HCT116 (cell line): ENCODE data around the gene COX20. TPM values are rescaled to one million over a fixed set of nuclear protein-coding genes. Genes with fewer than 3 reads are reported as not detected.

Source experiments
- ATAC-seq: fragments of 200-7000 bp; cut with Tn5 transposase; 2 replicates; pipeline ENCODE4 v1.9.1; 2020; ENCODE audit warnings: mild to moderate bottlenecking, moderate library complexity
- BruUV-seq: library from RNA; stranded (reverse); fragments of 400-500 nt; replicated peaks from 2 replicates; lab custom pipeline; 2021; lab: Mats Ljungman, UMichigan
- CTCF ChIA-PET: fragments of 300-600 bp; sonication (Branson Sonifier 250); formaldehyde crosslinking; loops from one replicate; lab custom pipeline; 2021; ENCODE audit warnings: antibody characterized with exemption; lab: Charles Lee
- POLR2A ChIA-PET: fragments of 300-600, 350-600 bp; sonication (Branson Sonifier 250); formaldehyde crosslinking; loops from one replicate; lab custom pipeline; 2021; ENCODE audit warnings: antibody characterized with exemption; lab: Charles Lee
- RAD21 ChIA-PET, 2 experiments: fragments of 300-600 bp; sonication (Branson Sonifier 250); formaldehyde crosslinking; loops; one replicate each; lab custom pipeline; 2023; ENCODE audit warnings: low total read pairs in 2 of 2; ENCODE audit not compliant: uncharacterized antibody in 2 of 2, unreplicated experiment in 2 of 2, low non-redundant PET in 1 of 2; lab: Charles Lee
- DNase-seq: peaks from one replicate; pipeline ENCODE4 v3.0.0-alpha.2; 2010; ENCODE audit warnings: low read depth, low spot score
- H2AFZ ChIP-seq: fragments of 200-600 bp; shearing (Covaris generic), sonication (generic); 2 replicates; pipeline ENCODE4 v1.6.1; 2017; ENCODE audit warnings: low read depth, mixed run types, mixed read lengths, antibody characterized with exemption, low read length; ENCODE audit not compliant: poor library complexity, severe bottlenecking
- H3K27ac ChIP-seq: 2 replicates; pipeline ENCODE4 v1.5.1; 2012; ENCODE audit warnings: low read depth, low read length
- H3K27me3 ChIP-seq: fragments of 200-600 bp; sonication (generic); 2 replicates; pipeline ENCODE4 v1.6.1; 2016; ENCODE audit warnings: mixed run types, low read length, mixed read lengths; ENCODE audit not compliant: insufficient read depth
- H3K36me3 ChIP-seq, 2 experiments: fragments of 200-500 bp in 1 of 2; fragments of 200-600 bp in 1 of 2; sonication (Bioruptor generic) in 1 of 2; sonication (generic) in 1 of 2; 2 replicates each; pipeline versions ENCODE4 v1.5.1 to v1.6.1; 2014 to 2016; ENCODE audit warnings: low read length in 2 of 2, inconsistent platforms in 1 of 2, mixed read lengths in 1 of 2, mixed run types in 1 of 2; ENCODE audit not compliant: insufficient read depth in 2 of 2, control insufficient read depth in 1 of 2
- H3K4me1 ChIP-seq, 2 experiments: fragments of 200-600 bp in 1 of 2; sonication (generic) in 1 of 2; 2 replicates each; pipeline versions ENCODE4 v1.5.1 to v1.6.1; 2012 to 2017; ENCODE audit warnings: low read length in 2 of 2, inconsistent platforms in 1 of 2, mild to moderate bottlenecking in 1 of 2, mixed read lengths in 1 of 2, mixed run types in 1 of 2, moderate library complexity in 1 of 2; ENCODE audit not compliant: insufficient read depth in 2 of 2, control insufficient read depth in 1 of 2
- H3K4me2 ChIP-seq: fragments of 200-600 bp; sonication (generic); 2 replicates; pipeline ENCODE4 v1.6.1; 2017; ENCODE audit warnings: mixed run types, low read length, mixed read lengths
- H3K4me3 ChIP-seq, 2 experiments: fragments of 200-600 bp in 1 of 2; sonication (generic) in 1 of 2; replicated peaks in 1 of 2; 2 replicates each; pipeline ENCODE4 v1.5.1; 2011 to 2016; ENCODE audit warnings: low read length in 2 of 2, control low read depth in 1 of 2, low read depth in 1 of 2, mild to moderate bottlenecking in 1 of 2, mixed read lengths in 1 of 2, mixed run types in 1 of 2
- H3K79me2 ChIP-seq: fragments of 200-600 bp; sonication (generic); 2 replicates; pipeline ENCODE4 v1.6.1; 2017; ENCODE audit warnings: mild to moderate bottlenecking, mixed run types, low read length, moderate library complexity, mixed read lengths; ENCODE audit not compliant: insufficient read depth
- H3K9ac ChIP-seq: fragments of 200-600 bp; sonication (generic); 2 replicates; pipeline ENCODE4 v1.6.1; 2016; ENCODE audit warnings: low read length, mixed read lengths
- H3K9me2 ChIP-seq: fragments of 200-600 bp; sonication (generic), shearing (Covaris generic); 2 replicates; pipeline ENCODE4 v1.6.1; 2017; ENCODE audit warnings: mixed run types, mild to moderate bottlenecking, moderate library complexity; ENCODE audit not compliant: insufficient read depth
- H3K9me3 ChIP-seq, 2 experiments: fragments of 200-500 bp in 1 of 2; fragments of 200-600 bp in 1 of 2; sonication (Bioruptor generic) in 1 of 2; sonication (generic) in 1 of 2; 2 replicates each; pipeline ENCODE4 v1.6.1; 2014 to 2017; ENCODE audit warnings: low read length in 2 of 2, mixed read lengths in 2 of 2, inconsistent platforms in 1 of 2, low read depth in 1 of 2, mild to moderate bottlenecking in 1 of 2, mixed run types in 1 of 2, moderate library complexity in 1 of 2; ENCODE audit not compliant: control insufficient read depth in 1 of 2, insufficient read depth in 1 of 2
- H4K20me1 ChIP-seq: fragments of 200-600 bp; sonication (generic), shearing (Covaris generic); 2 replicates; pipeline ENCODE4 v1.6.1; 2017; ENCODE audit warnings: mixed run types, mild to moderate bottlenecking, moderate library complexity; ENCODE audit not compliant: insufficient read depth
- ATF3 ChIP-seq: IDR thresholded peaks from 2 replicates; pipeline ENCODE4 v1.6.1; 2012
- CBX3 ChIP-seq: IDR thresholded peaks from 2 replicates; pipeline ENCODE4 v1.6.1; 2012; ENCODE audit warnings: low read depth
- CEBPB ChIP-seq: IDR thresholded peaks from 2 replicates; pipeline ENCODE4 v1.6.1; 2012; ENCODE audit warnings: low read depth
- EGR1 ChIP-seq: IDR thresholded peaks from 2 replicates; pipeline ENCODE4 v1.6.1; 2012; ENCODE audit warnings: low read depth
- ELF1 ChIP-seq: IDR thresholded peaks from 2 replicates; pipeline ENCODE4 v1.6.1; 2012; ENCODE audit warnings: low read depth, borderline replicate concordance
- EZH2 ChIP-seq: fragments of 200-600 bp; sonication (generic); IDR thresholded peaks from 2 replicates; pipeline ENCODE4 v1.6.1; 2017; ENCODE audit warnings: antibody characterized with exemption, mixed run types
- EZH2phosphoT487 ChIP-seq: fragments of 200-600 bp; IDR thresholded peaks from 2 replicates; pipeline ENCODE4 v1.6.1; 2018; ENCODE audit warnings: antibody characterized with exemption, borderline replicate concordance
- FOSL1 ChIP-seq: IDR thresholded peaks from 2 replicates; pipeline ENCODE4 v1.6.1; 2012; ENCODE audit warnings: low read depth
- JUND ChIP-seq: IDR thresholded peaks from 2 replicates; pipeline ENCODE4 v1.6.1; 2012
- POLR2A ChIP-seq: IDR thresholded peaks from 2 replicates; pipeline ENCODE4 v1.7.0; 2011; ENCODE audit warnings: borderline replicate concordance; ENCODE audit not compliant: insufficient read depth, insufficient read length; ENCODE audit errors: extremely low read depth
- POLR2AphosphoS5 ChIP-seq: IDR thresholded peaks from 2 replicates; pipeline ENCODE4 v1.6.1; 2011; ENCODE audit warnings: mild to moderate bottlenecking, low read depth, low read length, moderate library complexity
- RAD21 ChIP-seq: IDR thresholded peaks from 2 replicates; pipeline ENCODE4 v1.6.1; 2012; ENCODE audit warnings: low read depth, mild to moderate bottlenecking
- SP1 ChIP-seq: IDR thresholded peaks from 2 replicates; pipeline ENCODE4 v1.6.1; 2012; ENCODE audit warnings: low read depth
- SRF ChIP-seq: IDR thresholded peaks from 2 replicates; pipeline ENCODE4 v1.6.1; 2012; ENCODE audit warnings: low read depth
- TCF7L2 ChIP-seq: IDR thresholded peaks from 2 replicates; pipeline ENCODE4 v1.7.0; 2011; ENCODE audit warnings: borderline replicate concordance, inconsistent platforms; ENCODE audit not compliant: insufficient read depth, insufficient read length; ENCODE audit errors: extremely low read depth
- YY1 ChIP-seq: IDR thresholded peaks from 2 replicates; pipeline ENCODE4 v1.6.1; 2011; ENCODE audit warnings: low read length, low read depth, moderate library complexity, mild to moderate bottlenecking; ENCODE audit not compliant: insufficient replicate concordance; ENCODE audit errors: extremely low read depth
- ZNF274 ChIP-seq: fragments of 200-500 bp; sonication (Bioruptor generic); IDR thresholded peaks from 2 replicates; pipeline ENCODE4 v1.6.1; 2014; ENCODE audit warnings: mild to moderate bottlenecking, low read depth, low read length, inconsistent platforms
- intact Hi-C: fragments of 100-400 bp; cut with micrococcal nuclease; formaldehyde crosslinking; loops from 2 replicates; pipeline ENCODE4 v1.10.0; 2022
- total RNA-seq: library from RNA; stranded (reverse); gene quantifications from one replicate; pipeline ENCODE4 v1.2.1, GENCODE V29; 2021; ENCODE audit not compliant: unreplicated experiment
- TF ChIP-seq, protein P1 (sequence below): IDR thresholded peaks from 2 replicates; pipeline ENCODE4 v1.6.1; 2011; ENCODE audit warnings: mild to moderate bottlenecking, low read length, moderate library complexity; ENCODE audit not compliant: insufficient replicate concordance; ENCODE audit errors: extremely low read depth
- TF ChIP-seq, protein P2 (sequence below), 3 experiments: fragments of 200-600 bp in 1 of 3; sonication (generic) in 1 of 3; IDR thresholded peaks in 2 of 3; conservative IDR thresholded peaks in 1 of 3; 2 replicates each; pipeline ENCODE4 v1.5.1; 2012 to 2017; ENCODE audit warnings: low read depth in 2 of 3, low read length in 2 of 3, antibody characterized with exemption in 1 of 3, borderline replicate concordance in 1 of 3, control low read depth in 1 of 3, mild to moderate bottlenecking in 1 of 3, mixed read lengths in 1 of 3, mixed run types in 1 of 3, moderate library complexity in 1 of 3; ENCODE audit not compliant: insufficient read depth in 1 of 3
- TF ChIP-seq, protein P3 (sequence below): IDR thresholded peaks from 2 replicates; pipeline ENCODE4 v1.6.1; 2012

COX20 gene
- total RNA-seq, 1 experiment from 2014 or later, result 48.1 TPM

DNA sequence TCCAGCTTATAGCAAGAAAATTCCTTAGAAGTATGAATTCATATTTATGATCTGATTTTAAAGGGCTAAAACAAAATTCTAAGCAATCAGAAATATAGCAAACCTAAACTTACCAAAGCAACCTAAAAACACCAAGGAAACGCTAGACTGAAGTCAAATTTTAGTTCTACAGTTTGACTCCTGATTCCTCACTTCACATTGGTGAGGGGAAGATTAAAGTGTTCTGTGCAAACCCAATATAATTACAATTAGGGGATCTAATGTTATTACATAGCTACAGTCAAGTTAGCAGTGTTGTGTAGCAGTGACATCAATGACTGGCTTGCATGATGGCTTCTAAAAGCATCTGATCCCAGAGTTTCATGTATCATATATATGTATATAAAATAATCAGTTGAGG is 17.2 kb downstream of the COX20 start:
- no peaks in the 10 kb centered on the region for H3K27me3 ChIP-seq
- H3K79me2 ChIP-seq, result peaks cover 98% of the 10 kb centered on the region
- TF ChIP-seq TCF7L2, result no peak
- TF ChIP-seq, protein P1, sequence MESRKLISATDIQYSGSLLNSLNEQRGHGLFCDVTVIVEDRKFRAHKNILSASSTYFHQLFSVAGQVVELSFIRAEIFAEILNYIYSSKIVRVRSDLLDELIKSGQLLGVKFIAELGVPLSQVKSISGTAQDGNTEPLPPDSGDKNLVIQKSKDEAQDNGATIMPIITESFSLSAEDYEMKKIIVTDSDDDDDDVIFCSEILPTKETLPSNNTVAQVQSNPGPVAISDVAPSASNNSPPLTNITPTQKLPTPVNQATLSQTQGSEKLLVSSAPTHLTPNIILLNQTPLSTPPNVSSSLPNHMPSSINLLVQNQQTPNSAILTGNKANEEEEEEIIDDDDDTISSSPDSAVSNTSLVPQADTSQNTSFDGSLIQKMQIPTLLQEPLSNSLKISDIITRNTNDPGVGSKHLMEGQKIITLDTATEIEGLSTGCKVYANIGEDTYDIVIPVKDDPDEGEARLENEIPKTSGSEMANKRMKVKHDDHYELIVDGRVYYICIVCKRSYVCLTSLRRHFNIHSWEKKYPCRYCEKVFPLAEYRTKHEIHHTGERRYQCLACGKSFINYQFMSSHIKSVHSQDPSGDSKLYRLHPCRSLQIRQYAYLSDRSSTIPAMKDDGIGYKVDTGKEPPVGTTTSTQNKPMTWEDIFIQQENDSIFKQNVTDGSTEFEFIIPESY, result no peak
- TF ChIP-seq ELF1, result no peak
- TF ChIP-seq EZH2phosphoT487, result no peak
- no peak for TF ChIP-seq EZH2
- TF ChIP-seq, protein P2, sequence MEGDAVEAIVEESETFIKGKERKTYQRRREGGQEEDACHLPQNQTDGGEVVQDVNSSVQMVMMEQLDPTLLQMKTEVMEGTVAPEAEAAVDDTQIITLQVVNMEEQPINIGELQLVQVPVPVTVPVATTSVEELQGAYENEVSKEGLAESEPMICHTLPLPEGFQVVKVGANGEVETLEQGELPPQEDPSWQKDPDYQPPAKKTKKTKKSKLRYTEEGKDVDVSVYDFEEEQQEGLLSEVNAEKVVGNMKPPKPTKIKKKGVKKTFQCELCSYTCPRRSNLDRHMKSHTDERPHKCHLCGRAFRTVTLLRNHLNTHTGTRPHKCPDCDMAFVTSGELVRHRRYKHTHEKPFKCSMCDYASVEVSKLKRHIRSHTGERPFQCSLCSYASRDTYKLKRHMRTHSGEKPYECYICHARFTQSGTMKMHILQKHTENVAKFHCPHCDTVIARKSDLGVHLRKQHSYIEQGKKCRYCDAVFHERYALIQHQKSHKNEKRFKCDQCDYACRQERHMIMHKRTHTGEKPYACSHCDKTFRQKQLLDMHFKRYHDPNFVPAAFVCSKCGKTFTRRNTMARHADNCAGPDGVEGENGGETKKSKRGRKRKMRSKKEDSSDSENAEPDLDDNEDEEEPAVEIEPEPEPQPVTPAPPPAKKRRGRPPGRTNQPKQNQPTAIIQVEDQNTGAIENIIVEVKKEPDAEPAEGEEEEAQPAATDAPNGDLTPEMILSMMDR (IDR thresholded peaks at IDR 0.05 in 2 of 3, conservative IDR thresholded peaks at IDR 0.05 in 1 of 3; ENCODE audit: borderline replicate concordance in 1 of 3, insufficient read depth in 1 of 3, low read depth in 2 of 3, low read length in 2 of 3), result no peak
- no peak for TF ChIP-seq ATF3
- no peak for TF ChIP-seq CEBPB
- no peak for TF ChIP-seq YY1
- TF ChIP-seq SRF, result no peak
- TF ChIP-seq CBX3, result no peak
- TF ChIP-seq EGR1, result no peak
- TF ChIP-seq, protein P3, sequence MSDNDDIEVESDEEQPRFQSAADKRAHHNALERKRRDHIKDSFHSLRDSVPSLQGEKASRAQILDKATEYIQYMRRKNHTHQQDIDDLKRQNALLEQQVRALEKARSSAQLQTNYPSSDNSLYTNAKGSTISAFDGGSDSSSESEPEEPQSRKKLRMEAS, result no peak
- no peak for TF ChIP-seq POLR2AphosphoS5
- no peak for TF ChIP-seq SP1
- TF ChIP-seq FOSL1, result no peak
- no peak for TF ChIP-seq JUND
- TF ChIP-seq POLR2A, result no peak
- no peak for TF ChIP-seq ZNF274
- TF ChIP-seq RAD21, result no peak
- DNase-seq (no peak), ATAC-seq (no peak)
- no peaks in the 10 kb centered on the region for H3K9me3 ChIP-seq
- no peak overlapping the region for H3K4me3 ChIP-seq
- H3K9ac ChIP-seq, result no peak overlapping the region
- intact Hi-C loops, result no loop called here
- no peak overlapping the region for H3K27ac ChIP-seq
- H3K36me3 ChIP-seq, result peaks cover 62 to 81% of the 10 kb centered on the region in 2 experiments
- H3K9me2 ChIP-seq, result no peaks in the 10 kb centered on the region
- ChIA-PET RAD21 (no interaction called here), CTCF (no interaction called here), POLR2A (no interaction called here)
- H4K20me1 ChIP-seq, result peaks cover 74% of the 10 kb centered on the region; the same call in 1 of the 2 replicates
- H3K4me1 ChIP-seq, result no peaks in the 10 kb centered on the region
- no TSS peak for BruUV-seq
- no peak overlapping the region for H3K4me2 ChIP-seq
- H2AFZ ChIP-seq, result no peak overlapping the region
